PFSK-1 (cell line): ENCODE data around the gene NOX3.

Experiments
- FOXP2 ChIP-seq: optimal IDR thresholded peaks from 2 replicates; pipeline ENCODE3; 2011; ENCODE audit warnings: borderline replicate concordance, control low read depth, inconsistent platforms; ENCODE audit not compliant: insufficient read depth; ENCODE audit errors: extremely low read length, extremely low read depth
- POLR2AphosphoS5 ChIP-seq: IDR thresholded peaks from 2 replicates; pipeline ENCODE4 v1.6.1; 2012; ENCODE audit warnings: low read depth, mild to moderate bottlenecking, control low read depth, low read length, moderate library complexity
- SIN3A ChIP-seq: IDR thresholded peaks from 2 replicates; pipeline ENCODE4 v1.6.1; 2012; ENCODE audit warnings: mild to moderate bottlenecking, low read length, moderate library complexity, borderline replicate concordance; ENCODE audit not compliant: insufficient read depth
- TAF1 ChIP-seq: IDR thresholded peaks from 2 replicates; pipeline ENCODE4 v1.6.1; 2012; ENCODE audit warnings: low read length, control low read depth, borderline replicate concordance; ENCODE audit not compliant: insufficient read depth
- TF ChIP-seq, protein P1 (sequence below), 2 experiments: IDR thresholded peaks; 2 replicates each; pipeline versions ENCODE4 v1.6.1 to v1.8.0; 2011 to 2012; ENCODE audit warnings: low read depth in 2 of 2, low read length in 2 of 2, control low read depth in 1 of 2, inconsistent platforms in 1 of 2, mild to moderate bottlenecking in 1 of 2, moderate library complexity in 1 of 2; ENCODE audit not compliant: insufficient read depth in 1 of 2

NOX3 gene

DNA sequence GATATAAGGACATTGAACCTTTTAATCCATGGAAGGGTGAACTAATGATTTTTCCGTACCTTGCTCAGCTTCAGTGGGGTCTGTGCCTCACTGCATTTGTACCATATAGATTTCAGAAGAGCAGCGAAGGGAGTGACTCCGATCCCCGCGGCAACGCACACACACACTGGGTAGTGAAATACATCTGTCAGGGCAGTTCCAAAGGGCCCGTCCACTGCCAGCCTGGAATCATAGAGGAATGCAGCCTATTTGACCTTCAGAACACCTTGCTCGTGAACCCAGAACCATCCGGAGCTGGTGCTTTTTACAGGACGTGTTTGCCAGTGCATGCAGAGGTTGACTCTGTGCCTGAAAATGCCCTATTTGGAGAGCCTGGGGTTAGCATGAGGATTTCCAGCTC lies 33.0 kb downstream of the NOX3 start:
- TF ChIP-seq, protein P1, sequence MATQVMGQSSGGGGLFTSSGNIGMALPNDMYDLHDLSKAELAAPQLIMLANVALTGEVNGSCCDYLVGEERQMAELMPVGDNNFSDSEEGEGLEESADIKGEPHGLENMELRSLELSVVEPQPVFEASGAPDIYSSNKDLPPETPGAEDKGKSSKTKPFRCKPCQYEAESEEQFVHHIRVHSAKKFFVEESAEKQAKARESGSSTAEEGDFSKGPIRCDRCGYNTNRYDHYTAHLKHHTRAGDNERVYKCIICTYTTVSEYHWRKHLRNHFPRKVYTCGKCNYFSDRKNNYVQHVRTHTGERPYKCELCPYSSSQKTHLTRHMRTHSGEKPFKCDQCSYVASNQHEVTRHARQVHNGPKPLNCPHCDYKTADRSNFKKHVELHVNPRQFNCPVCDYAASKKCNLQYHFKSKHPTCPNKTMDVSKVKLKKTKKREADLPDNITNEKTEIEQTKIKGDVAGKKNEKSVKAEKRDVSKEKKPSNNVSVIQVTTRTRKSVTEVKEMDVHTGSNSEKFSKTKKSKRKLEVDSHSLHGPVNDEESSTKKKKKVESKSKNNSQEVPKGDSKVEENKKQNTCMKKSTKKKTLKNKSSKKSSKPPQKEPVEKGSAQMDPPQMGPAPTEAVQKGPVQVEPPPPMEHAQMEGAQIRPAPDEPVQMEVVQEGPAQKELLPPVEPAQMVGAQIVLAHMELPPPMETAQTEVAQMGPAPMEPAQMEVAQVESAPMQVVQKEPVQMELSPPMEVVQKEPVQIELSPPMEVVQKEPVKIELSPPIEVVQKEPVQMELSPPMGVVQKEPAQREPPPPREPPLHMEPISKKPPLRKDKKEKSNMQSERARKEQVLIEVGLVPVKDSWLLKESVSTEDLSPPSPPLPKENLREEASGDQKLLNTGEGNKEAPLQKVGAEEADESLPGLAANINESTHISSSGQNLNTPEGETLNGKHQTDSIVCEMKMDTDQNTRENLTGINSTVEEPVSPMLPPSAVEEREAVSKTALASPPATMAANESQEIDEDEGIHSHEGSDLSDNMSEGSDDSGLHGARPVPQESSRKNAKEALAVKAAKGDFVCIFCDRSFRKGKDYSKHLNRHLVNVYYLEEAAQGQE (IDR thresholded peaks at IDR 0.05; ENCODE audit: insufficient read depth in 1 of 2, low read depth in 2 of 2, low read length in 2 of 2): no peak
- TF ChIP-seq FOXP2 (no peak), SIN3A (no peak), TAF1 (no peak), POLR2AphosphoS5 (no peak)

DNA sequence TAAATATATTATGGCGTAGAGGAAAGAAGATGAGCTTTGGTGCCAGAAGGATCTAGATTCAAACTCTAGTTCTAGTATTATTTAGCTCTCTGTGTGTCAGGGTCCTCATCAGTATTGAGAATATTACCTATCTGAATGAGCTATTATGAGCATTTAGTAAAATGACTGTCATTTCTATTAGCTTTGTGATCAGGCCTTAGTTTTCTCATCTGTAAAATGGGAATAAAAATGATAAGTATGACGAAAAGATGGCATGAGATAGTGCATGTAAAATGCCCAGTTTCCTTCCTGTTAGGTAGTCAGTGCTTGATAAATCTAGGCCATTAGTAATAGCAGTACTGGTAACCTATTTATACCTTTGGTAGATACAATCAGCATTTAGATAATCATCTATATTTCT lies 35.1 kb downstream of the NOX3 start:
- TF ChIP-seq SIN3A (no peak), POLR2AphosphoS5 (no peak), FOXP2 (no peak), TAF1 (no peak)
- TF ChIP-seq, protein P1 (IDR thresholded peaks at IDR 0.05; ENCODE audit: insufficient read depth in 1 of 2, low read depth in 2 of 2, low read length in 2 of 2): no peak

DNA sequence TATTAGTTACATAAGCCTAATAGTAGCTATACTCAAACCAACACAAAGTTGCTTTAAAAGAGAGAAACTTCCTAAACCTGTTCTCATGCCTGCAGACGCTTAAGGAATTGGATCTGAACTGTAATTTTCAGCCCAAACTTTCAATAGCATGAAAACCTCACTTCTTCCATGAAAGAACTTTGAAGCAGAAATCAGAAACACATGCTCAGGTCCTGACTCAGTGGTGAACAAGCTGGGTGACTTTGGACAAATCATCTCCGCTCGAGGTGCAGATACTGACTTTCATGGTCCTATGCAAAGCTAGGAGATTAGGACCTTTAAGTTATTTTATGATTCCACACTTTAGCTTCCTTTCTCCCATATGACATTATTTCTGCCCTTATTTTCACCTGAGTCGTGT lies 36.5 kb downstream of the NOX3 start:
- TF ChIP-seq FOXP2: no peak
- no peak for TF ChIP-seq SIN3A
- no peak for TF ChIP-seq POLR2AphosphoS5
- TF ChIP-seq, protein P1 (IDR thresholded peaks at IDR 0.05; ENCODE audit: insufficient read depth in 1 of 2, low read depth in 2 of 2, low read length in 2 of 2): no peak
- TF ChIP-seq TAF1: no peak

DNA sequence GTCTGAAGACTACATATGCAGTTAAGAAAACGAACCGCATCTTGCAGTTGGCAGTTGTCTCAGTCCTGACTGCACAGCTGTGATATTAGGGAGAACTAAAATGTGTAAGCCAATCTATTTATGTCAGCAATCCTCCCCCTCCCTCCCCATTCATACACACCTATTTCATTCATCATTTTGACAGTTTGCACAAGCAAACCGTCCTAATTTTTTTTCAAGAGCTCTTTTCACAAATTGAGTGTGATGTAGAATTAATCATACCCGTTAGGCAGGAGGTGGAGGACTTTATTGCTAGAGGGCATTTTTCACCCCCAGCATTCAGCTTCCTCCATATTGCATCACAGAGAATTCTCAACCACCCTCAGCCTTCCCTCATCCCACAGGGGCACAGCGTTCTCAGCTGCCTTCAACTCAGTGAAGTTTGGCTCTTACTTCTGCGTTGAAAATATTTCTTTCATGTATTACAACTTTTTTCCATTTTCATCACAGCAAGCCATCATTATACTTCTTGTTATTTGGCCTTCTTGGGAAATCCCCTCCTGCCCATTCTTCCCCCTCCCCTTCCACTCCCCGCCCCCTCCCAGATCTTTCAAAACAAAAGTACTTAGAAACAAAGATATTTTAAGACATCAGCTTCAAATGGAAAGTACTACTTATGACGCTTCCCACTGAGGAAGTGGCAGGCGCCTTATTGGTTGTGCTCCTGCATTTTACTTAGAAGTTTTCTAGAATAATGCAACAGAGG lies 37.5 kb downstream of the NOX3 start:
- peak; percentile 78; the same call in 1 of the 2 replicates for TF ChIP-seq SIN3A
- no peak for TF ChIP-seq POLR2AphosphoS5
- TF ChIP-seq, protein P1 (IDR thresholded peaks at IDR 0.05; ENCODE audit: insufficient read depth in 1 of 2, low read depth in 2 of 2, low read length in 2 of 2): no peak
- TF ChIP-seq FOXP2: no peak
- peak; percentile 32; the same call in 1 of the 2 replicates for TF ChIP-seq TAF1

DNA sequence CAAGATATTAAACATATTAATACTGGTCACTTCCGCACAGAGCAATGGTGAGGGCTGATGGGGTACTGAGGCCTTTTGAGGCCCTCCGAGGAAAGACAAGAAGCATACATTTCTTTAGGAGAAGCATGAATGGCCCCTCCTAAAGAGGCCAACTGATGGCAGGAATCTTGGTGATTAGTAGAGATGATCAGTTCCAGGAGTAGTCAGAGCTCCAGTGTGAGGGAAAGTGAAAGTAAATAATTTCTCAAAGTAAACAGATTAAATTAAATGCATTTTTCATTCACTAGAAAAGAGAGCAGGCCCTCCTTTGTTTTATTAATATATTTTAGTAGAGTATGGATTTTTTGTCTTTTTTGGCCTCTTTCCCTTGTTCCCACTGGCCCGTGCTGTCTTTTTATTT lies 38.2 kb downstream of the NOX3 start:
- no peak for TF ChIP-seq FOXP2
- no peak for TF ChIP-seq SIN3A
- TF ChIP-seq TAF1: no peak
- no peak for TF ChIP-seq POLR2AphosphoS5
- TF ChIP-seq, protein P1 (IDR thresholded peaks at IDR 0.05; ENCODE audit: insufficient read depth in 1 of 2, low read depth in 2 of 2, low read length in 2 of 2): no peak
